GM21423 (cell line): Measurements from ENCODE around the gene C5AR2.
A peak's percentile ranks its signal among the peaks of the same experiment; 100 is the strongest.
"Not testable (repeated sequence)": the region's sequence is repeated elsewhere in the genome, so short reads cannot be mapped to it uniquely, and the experiment has no call there.

Source experiments
- ATAC-seq: cut with Tn5 transposase; IDR thresholded peaks from one replicate; pipeline ENCODE4 v1.9.1; 2021; ENCODE audit warnings: mild to moderate bottlenecking, moderate library complexity; ENCODE audit not compliant: unreplicated experiment

The C5AR2 gene

DNA sequence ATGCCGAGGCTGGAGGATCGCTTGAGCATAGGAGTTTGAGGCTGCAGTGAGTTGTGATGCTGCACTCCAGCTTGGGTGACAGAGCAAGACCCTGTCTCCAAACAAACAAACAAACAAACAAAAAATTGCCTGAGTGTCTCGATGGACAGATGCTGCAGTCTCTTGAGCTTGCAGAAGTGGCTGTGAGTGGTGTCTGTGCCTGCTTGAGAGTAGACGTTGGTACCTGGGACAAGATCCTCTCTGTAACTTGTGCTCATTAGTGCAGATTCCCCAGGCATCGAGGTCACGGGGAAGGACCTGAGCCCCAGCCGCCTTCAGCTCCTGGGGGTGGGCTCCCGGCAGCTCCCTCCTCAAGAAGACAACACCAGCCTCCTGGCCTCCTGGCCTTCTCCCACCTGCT, 8.6 kb upstream of the C5AR2 start:
- no peak for ATAC-seq

DNA sequence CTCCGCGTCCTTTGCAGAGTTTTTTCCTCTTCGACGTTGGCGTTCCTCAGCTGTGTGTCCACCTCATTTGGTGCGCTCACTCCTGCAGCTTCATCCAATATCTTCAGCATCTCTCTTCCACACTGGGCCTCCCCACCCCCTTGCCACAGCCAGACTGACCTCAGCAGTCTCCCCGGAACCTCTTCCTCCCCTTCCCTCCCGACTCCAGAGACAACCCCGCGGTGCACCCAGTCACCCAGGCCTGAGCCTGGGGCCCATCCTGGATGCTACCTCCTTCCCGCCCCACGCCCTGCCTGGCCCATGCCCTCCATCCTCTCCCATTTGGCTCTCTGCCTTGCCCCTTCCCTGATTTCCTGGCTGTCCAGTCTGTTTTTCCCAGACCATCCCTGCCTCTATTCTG, 8.1 kb upstream of the C5AR2 start:
- no peak for ATAC-seq

DNA sequence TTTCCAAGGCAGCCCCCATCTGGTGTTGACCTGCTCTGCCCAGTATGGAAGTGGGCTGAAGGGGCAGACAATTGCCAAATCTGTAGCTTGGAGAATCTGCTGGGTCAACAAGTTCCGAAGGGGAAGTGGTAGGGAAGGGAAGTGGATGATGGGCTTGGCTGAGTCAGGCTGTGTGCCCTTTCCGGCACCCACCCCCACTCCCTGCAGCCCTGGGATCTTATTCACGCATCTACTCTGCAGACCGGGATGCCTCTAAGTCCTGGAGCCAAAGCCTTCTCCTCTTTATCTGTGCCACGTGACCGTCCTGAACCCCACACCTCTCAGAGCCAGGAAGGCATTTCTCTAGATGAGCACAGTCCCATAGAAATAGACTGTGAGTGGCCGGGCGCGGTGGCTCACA, 7.5 kb upstream of the C5AR2 start:
- no peak for ATAC-seq

DNA sequence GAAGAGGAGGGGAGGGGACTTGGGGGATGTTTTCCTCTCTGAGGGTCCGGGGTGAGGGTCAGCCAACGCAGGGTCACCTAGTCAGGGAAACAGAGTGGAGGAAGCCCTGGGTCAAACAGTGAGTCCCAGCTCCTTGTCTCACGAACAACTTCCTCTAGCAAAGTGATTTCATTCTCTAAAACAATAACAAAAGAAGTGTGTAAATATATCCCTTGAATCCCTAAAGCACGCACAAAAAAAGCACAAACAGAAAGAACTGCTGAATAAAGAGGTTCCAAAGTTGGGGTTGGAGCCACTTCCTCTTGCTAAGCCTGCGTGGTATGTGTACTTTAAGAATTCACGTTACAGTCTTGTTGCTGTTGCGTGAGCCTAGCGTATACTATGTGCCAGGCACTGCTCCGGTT, 1.5 kb upstream of the C5AR2 start:
- no peak for ATAC-seq

DNA sequence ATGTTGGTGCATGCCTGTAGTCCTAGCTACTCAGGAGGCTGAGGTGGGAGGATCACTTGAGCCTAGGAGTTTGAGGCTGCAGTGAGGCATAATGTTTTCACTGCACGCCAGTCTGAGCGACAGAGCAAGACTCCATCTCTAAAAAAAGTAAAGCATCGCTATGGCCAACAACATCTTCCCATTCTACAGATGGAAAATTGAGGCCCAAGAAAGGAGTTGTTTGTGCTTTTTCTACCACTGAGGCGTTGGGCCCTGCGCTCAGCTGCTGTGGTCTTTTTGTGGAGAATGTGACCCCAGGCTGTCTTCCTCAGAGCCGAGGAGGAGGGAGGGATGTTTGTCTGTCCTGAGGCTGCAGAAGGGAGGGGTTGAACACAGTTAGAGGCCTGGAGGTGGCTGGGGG, 485 bp upstream of the C5AR2 start:
- no peak for ATAC-seq

DNA sequence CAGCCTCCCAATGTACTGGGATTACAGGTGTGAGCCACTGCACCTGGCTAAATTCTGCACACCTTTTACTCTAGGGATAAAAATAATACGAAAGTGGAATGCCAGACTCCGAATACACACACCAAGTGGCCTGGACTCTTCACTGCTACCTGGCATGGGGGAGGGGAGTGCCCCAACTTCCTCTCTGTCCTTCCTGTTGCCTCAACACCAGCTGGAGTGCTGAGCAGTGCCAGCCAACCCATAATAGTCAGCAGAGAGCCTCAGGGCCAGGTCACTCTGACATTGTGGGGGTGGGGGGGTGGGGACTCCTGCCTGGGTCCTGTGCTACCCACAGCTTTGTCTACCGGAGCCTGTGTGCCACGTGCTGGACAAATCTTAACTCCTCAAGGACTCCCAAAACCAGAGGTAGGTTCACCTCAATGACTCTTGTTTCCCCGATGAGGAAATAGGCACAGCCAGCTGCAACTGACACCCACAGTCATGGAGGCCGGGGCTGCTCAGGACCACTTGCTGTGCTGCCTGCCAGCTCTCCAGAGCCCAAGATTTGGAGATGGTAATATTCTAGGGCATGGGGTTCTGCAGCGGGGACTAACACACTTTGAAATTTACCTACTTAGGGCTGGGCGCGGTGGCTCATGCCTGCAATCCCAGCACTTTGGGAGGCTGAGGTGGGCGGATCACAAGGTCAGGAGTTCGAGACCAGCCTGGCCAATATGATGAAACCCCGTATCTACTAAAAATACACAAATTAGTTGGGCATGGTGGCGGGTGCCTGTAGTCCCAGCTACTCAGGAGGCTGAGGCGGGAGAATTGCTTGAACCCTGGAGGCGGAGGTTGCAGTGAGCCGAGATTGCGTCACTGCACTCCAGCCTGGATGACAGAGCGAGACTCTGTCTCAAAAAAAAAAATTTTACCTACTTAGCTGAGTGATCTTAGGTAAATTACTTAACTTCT, 5.1 kb downstream of the C5AR2 start:
- ATAC-seq, result not testable (repeated sequence)

DNA sequence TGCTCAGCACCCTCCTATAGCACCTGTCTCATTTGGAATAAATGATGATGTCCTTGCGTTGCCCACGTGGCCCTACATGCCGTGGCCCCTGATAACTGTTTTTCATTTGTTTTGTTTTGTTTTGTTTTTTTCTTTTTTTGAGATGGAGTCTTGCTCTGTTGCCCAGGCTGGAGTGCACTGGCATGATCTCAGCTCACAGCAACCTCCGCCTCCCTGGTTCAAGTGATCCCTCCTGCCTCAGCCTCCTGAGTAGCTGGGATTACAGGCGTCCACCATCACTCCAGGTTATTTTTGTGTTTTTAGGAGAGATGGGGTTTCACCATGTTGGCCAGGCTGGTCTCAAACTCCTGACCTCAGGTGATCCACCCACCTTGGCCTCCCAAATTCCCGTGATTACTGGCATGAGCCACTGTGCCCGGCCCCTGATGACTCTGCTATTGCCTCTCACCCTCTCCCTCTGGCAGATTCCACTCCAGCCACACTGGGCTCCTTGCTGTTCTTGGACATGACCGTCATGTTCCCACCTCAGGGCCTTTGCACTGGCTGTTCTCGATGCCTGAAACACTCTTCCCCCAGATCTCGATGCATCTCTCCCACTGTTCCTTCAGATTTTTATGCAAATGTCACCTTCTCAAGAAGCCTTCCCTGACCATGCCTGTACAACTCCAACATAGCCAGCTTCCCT, 7.4 kb downstream of the C5AR2 start:
- no peak for ATAC-seq

DNA sequence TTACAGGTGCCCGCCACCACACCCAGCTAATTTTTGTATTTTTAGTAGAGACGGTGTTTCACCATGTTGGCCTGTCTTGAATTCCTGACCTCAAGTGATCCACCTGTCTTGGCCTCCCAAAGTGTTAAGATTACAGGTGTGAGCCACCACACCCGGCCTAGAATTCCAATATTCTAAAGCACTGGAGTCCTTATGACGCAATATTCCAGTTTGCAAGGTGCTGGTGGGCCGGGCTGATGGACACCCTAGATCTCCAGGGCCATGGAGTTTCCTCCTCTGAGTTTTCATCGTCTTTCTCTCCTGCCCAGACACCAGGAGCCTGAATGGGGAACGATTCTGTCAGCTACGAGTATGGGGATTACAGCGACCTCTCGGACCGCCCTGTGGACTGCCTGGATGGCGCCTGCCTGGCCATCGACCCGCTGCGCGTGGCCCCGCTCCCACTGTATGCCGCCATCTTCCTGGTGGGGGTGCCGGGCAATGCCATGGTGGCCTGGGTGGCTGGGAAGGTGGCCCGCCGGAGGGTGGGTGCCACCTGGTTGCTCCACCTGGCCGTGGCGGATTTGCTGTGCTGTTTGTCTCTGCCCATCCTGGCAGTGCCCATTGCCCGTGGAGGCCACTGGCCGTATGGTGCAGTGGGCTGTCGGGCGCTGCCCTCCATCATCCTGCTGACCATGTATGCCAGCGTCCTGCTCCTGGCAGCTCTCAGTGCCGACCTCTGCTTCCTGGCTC, 8.7 kb downstream of the C5AR2 start:
- no peak for ATAC-seq

- ATAC-seq, result no peak
Observed at GRCh38 chr19:47341734-47342133, 9.8 kb downstream of the C5AR2 start.

DNA sequence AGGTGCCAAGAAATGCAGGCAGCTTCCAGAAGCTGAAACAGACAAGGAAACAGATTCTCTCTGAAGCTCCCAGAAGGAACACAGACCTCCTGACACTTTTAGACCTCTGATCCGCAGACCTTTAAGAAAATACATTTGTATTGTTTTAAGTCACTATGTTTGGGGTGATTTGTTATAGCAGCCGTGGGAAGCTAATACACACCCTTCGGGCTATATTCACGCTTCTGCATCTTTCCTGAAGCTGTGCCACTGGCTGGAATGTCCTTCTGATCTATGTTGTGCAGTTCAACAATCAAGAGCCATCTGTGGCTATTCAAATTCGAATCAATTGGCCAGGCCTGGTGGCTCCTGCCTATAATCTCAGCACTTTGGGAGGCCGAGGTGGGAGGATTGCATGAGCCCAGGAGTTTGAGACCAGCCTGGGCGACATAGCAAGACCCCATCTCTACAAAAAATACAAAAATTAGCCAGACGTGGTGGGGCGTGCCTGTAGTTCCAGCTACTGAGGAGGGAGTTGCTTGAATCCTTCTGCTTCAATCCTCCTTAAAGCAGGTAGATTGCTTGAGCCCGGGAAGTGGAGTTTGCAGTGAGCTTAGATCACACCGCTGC, 11.3 kb downstream of the C5AR2 start:
- no peak for ATAC-seq

- ATAC-seq, result no peak
Observed at GRCh38 chr19:47344425-47344824, 12.4 kb downstream of the C5AR2 start.

- ATAC-seq, result not testable (repeated sequence)
Observed at GRCh38 chr19:47346024-47346423, 14.0 kb downstream of the C5AR2 start.

GRCh38 chr19:47348819-47349795, 17.1 kb downstream of the C5AR2 start, which contains the start of gene DHX34:
Gene DHX34, plus strand, starts transcription at chr19:47349315. Its CDS starts 3,716 bp downstream, at chr19:47353031.
- peak; percentile 94 for ATAC-seq

DNA sequence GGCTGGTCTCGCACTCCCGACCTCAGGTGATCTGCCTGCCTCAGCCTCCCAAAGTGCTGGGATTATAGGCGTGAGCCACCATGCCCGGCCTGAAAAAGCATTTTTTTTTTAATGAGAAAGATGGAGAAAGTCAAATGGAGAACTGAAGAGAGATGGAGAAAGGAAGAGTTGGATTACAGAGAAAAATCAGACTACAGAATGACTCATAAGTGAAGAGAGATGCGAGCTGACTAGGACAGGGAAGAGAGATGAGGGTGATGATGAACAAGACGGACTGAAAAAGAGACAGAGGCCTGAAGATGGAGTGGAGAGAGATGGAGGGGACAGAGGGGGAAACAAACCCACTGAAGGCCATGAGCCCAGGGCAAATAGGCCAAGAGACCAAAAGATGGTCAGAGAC, 18.7 kb downstream of the C5AR2 start:
- ATAC-seq, result no peak

GRCh38 chr19:47351548-47351947, 19.6 kb downstream of the C5AR2 start:
- no peak for ATAC-seq

GRCh38 chr19:47352095-47352494, 20.1 kb downstream of the C5AR2 start:
- no peak for ATAC-seq

GRCh38 chr19:47353307-47353712, 21.3 kb downstream of the C5AR2 start:
- ATAC-seq, result no peak

GRCh38 chr19:47356900-47357299, 24.9 kb downstream of the C5AR2 start:
- no peak for ATAC-seq

DNA sequence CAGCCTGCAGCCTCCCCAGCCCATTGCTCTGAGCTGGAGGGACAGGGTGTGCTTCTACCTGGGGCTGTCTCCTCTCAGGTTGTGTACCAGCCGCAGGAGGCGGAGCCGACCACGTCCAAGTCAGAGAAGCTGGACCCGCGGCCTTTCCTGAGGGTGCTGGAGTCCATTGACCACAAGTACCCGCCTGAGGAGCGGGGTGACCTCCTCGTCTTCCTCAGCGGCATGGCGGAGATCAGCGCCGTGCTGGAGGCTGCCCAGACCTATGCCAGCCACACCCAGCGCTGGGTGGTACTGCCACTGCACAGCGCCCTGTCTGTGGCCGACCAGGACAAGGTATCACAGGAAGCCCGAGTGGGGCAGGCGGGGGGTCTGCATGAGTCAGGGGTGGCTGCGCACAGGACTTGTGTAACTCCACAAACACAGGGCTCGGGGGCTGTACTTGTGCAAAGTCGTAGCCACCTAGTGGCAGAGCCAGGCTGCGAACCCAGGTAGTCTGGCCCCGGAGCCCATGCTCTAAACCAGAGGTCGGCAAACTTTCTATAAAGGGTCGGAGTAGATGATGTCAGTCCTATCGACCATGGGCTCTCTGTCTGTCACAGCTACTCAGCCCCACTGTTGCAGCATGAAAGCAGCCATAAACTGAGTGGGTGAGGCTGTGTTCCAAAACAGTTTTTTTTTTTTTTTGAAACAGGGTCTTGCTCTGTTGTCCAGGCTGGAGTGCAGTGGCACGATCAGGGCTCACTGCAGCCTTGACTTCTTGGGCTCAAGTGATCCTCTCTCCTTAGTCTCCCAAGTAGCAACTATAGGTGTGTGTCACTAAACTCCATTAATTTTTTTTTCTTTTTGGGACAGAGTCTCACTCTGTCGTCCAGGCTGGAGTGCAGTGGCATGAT, 26.1 kb downstream of the C5AR2 start:
- ATAC-seq, result no peak
